Ramos (cell line): ENCODE data around the gene S100PBP.
"Not testable (repeated sequence)": the region's sequence is repeated elsewhere in the genome, so short reads cannot be mapped to it uniquely, and the experiment has no call there.

Experiments
- in situ Hi-C: fragments of 300-500 bp; cut with MboI; formaldehyde crosslinking; loops from one replicate; pipeline ENCODE4 v1.14.3; 2022; ENCODE audit warnings: low sequenced_read_pairs; ENCODE audit not compliant: unreplicated experiment

S100PBP gene

GRCh38 chr1:32897082-32898049, 79.9 kb downstream of the S100PBP start:
- in situ Hi-C loops: no loop called here

GRCh38 chr1:32898056-32898455, 80.6 kb downstream of the S100PBP start:
- in situ Hi-C loops: no loop called here

- in situ Hi-C loops: no loop called here
These were observed 81.5 kb downstream of the S100PBP start for GRCh38 chr1:32898958-32899357.

GRCh38 chr1:32899586-32900296, 82.3 kb downstream of the S100PBP start:
- in situ Hi-C loops: no loop called here

- in situ Hi-C loops: no loop called here
These were observed 83.0 kb downstream of the S100PBP start for GRCh38 chr1:32900371-32900955.

GRCh38 chr1:32900956-32901822, 83.7 kb downstream of the S100PBP start, which contains the start of gene TMEM54:
Gene TMEM54, minus strand, starts transcription at chr1:32901389. Its CDS starts 151 bp downstream, at chr1:32901238.
- in situ Hi-C loops: no loop called here

- in situ Hi-C loops: no loop called here
These were observed 84.5 kb downstream of the S100PBP start for GRCh38 chr1:32901823-32902534.

- in situ Hi-C loops: no loop called here
These were observed 85.1 kb downstream of the S100PBP start for GRCh38 chr1:32902535-32902920.

- in situ Hi-C loops: no loop called here
These were observed 86.7 kb downstream of the S100PBP start for GRCh38 chr1:32903991-32904785.

- in situ Hi-C loops: no loop called here
These were observed 87.3 kb downstream of the S100PBP start for GRCh38 chr1:32904797-32905196.

GRCh38 chr1:32905588-32905987, 88.1 kb downstream of the S100PBP start:
- in situ Hi-C loops: not testable (repeated sequence)

- in situ Hi-C loops: no loop called here
These were observed 89.2 kb downstream of the S100PBP start for GRCh38 chr1:32906654-32907053.

- in situ Hi-C loops: no loop called here
These were observed 90.0 kb downstream of the S100PBP start for GRCh38 chr1:32907435-32907834.
